Inflammatory macrophage (primary cell): ENCODE data around the gene FOXRED1.
"Not testable (repeated sequence)": the region's sequence is repeated elsewhere in the genome, so short reads cannot be mapped to it uniquely, and the experiment has no call there.

ENCODE experiments used
- DNase-seq, 2 donors: peaks; one replicate each; pipeline ENCODE4 v3.0.0-alpha.2; 2020 to 2022
- total RNA-seq, 18 experiments: gene quantifications; one replicate each; lab custom pipeline; 2026; ENCODE audit warnings: mixed read lengths in 6 of 18, inconsistent platforms in 2 of 18; lab: John Stamatoyannopoulos, UW

Gene FOXRED1
- total RNA-seq: 7.4 to 35.4 (median 24.9) reads per million in 18 experiments

GRCh38 chr11:126268708-126269579 lies at the start of gene FOXRED1, which contains the start of gene SRPRA:
Gene FOXRED1 (plus strand): TSS chr11:126269154. CDS start chr11:126269207, 53 bp downstream.
Gene SRPRA (minus strand): TSS chr11:126268895. CDS start chr11:126268804, 91 bp downstream.
- DNase-seq: peak; percentile 99 to 100

- no peak for DNase-seq
Measured at GRCh38 chr11:126219547-126219946, 49.4 kb upstream of the FOXRED1 start.

GRCh38 chr11:126224647-126225294 lies 44.2 kb upstream of the FOXRED1 start:
- DNase-seq: no peak

- DNase-seq: no peak
Measured at GRCh38 chr11:126225295-126225665, 43.7 kb upstream of the FOXRED1 start.

- DNase-seq: no peak
Measured at GRCh38 chr11:126226334-126227084, 42.4 kb upstream of the FOXRED1 start.

- no peak for DNase-seq
Measured at GRCh38 chr11:126229858-126230540, 39.0 kb upstream of the FOXRED1 start.

GRCh38 chr11:126231725-126232459 lies 37.1 kb upstream of the FOXRED1 start:
- no peak for DNase-seq

GRCh38 chr11:126232683-126233082 lies 36.3 kb upstream of the FOXRED1 start:
- DNase-seq: no peak

GRCh38 chr11:126233391-126233790 lies 35.6 kb upstream of the FOXRED1 start:
- no peak for DNase-seq

GRCh38 chr11:126246636-126247035 lies 22.3 kb upstream of the FOXRED1 start:
- DNase-seq: peak in 1 of 2 donors; percentile 5

- DNase-seq: no peak
Measured at GRCh38 chr11:126253265-126253664, 15.7 kb upstream of the FOXRED1 start.

- no peak for DNase-seq
Measured at GRCh38 chr11:126254819-126255218, 14.1 kb upstream of the FOXRED1 start.

GRCh38 chr11:126255507-126255906 lies 13.4 kb upstream of the FOXRED1 start:
- DNase-seq: not testable (repeated sequence)

GRCh38 chr11:126256216-126256615 lies 12.7 kb upstream of the FOXRED1 start:
- no peak for DNase-seq

GRCh38 chr11:126257144-126257543 lies 11.8 kb upstream of the FOXRED1 start:
- DNase-seq: no peak

GRCh38 chr11:126257764-126258163 lies 11.2 kb upstream of the FOXRED1 start:
- no peak for DNase-seq

- no peak for DNase-seq
Measured at GRCh38 chr11:126262216-126262615, 6.7 kb upstream of the FOXRED1 start.

- no peak for DNase-seq
Measured at GRCh38 chr11:126263489-126263888, 5.5 kb upstream of the FOXRED1 start.

GRCh38 chr11:126265811-126266210 lies 3.1 kb upstream of the FOXRED1 start:
- no peak for DNase-seq

- DNase-seq: no peak
Measured at GRCh38 chr11:126267650-126268049, 1.3 kb upstream of the FOXRED1 start.

- DNase-seq: no peak
Measured at GRCh38 chr11:126268361-126268707, 620 bp upstream of the FOXRED1 start.

GRCh38 chr11:126277322-126277721 lies 8.4 kb downstream of the FOXRED1 start:
- DNase-seq: no peak
